ENCODE measurements around the gene SLC27A6.
"Not testable (repeated sequence)": the region's sequence is repeated elsewhere in the genome, so short reads cannot be mapped to it uniquely, and the experiment has no call there.

Gene SLC27A6

GRCh38 chr5:129020683-129021082 is 55.4 kb downstream of the SLC27A6 start:
- H3K4me3 ChIP-seq (ENCODE audit: low read length): no peak overlapping the region
- no peak overlapping the region for H2AFZ ChIP-seq (ENCODE audit: low read depth, low read length)
- no peaks in the 10 kb centered on the region for H3K4me1 ChIP-seq (ENCODE audit: insufficient read depth, low read length)
- no peaks in the 10 kb centered on the region for H3K9me3 ChIP-seq (ENCODE audit: low read length)
- no peaks in the 10 kb centered on the region for H3K27me3 ChIP-seq (ENCODE audit: insufficient read depth, low read length)
- no peaks in the 10 kb centered on the region for H3K36me3 ChIP-seq (ENCODE audit: insufficient read depth, low read length)

GRCh38 chr5:129021744-129022143 is 56.5 kb downstream of the SLC27A6 start:
- Histone ChIP-seq H3K9me3 (ENCODE audit: low read length) (no peaks in the 10 kb centered on the region), H3K4me1 (ENCODE audit: insufficient read depth, low read length) (no peaks in the 10 kb centered on the region), H3K4me3 (ENCODE audit: low read length) (no peak overlapping the region), H3K27me3 (ENCODE audit: insufficient read depth, low read length) (no peaks in the 10 kb centered on the region), H2AFZ (ENCODE audit: low read depth, low read length) (no peak overlapping the region), H3K36me3 (ENCODE audit: insufficient read depth, low read length) (no peaks in the 10 kb centered on the region)

- no peaks in the 10 kb centered on the region for H3K27me3 ChIP-seq (ENCODE audit: insufficient read depth, low read length)
- no peaks in the 10 kb centered on the region for H3K9me3 ChIP-seq (ENCODE audit: low read length)
- H3K4me3 ChIP-seq (ENCODE audit: low read length): no peak overlapping the region
- no peak overlapping the region for H2AFZ ChIP-seq (ENCODE audit: low read depth, low read length)
- H3K36me3 ChIP-seq (ENCODE audit: insufficient read depth, low read length): no peaks in the 10 kb centered on the region
- no peaks in the 10 kb centered on the region for H3K4me1 ChIP-seq (ENCODE audit: insufficient read depth, low read length)
Measured at GRCh38 chr5:129022599-129022998, 57.3 kb downstream of the SLC27A6 start.

GRCh38 chr5:129027260-129027659 is 62.0 kb downstream of the SLC27A6 start:
- no peak overlapping the region for H2AFZ ChIP-seq (ENCODE audit: low read depth, low read length)
- no peaks in the 10 kb centered on the region for H3K36me3 ChIP-seq (ENCODE audit: insufficient read depth, low read length)
- H3K27me3 ChIP-seq (ENCODE audit: insufficient read depth, low read length): no peaks in the 10 kb centered on the region
- H3K4me3 ChIP-seq (ENCODE audit: low read length): no peak overlapping the region
- H3K4me1 ChIP-seq (ENCODE audit: insufficient read depth, low read length): no peaks in the 10 kb centered on the region
- no peaks in the 10 kb centered on the region for H3K9me3 ChIP-seq (ENCODE audit: low read length)

GRCh38 chr5:129031886-129032683 is 66.8 kb downstream of the SLC27A6 start:
- Histone ChIP-seq H3K27me3 (ENCODE audit: insufficient read depth, low read length) (no peaks in the 10 kb centered on the region), H3K36me3 (ENCODE audit: insufficient read depth, low read length) (no peaks in the 10 kb centered on the region), H3K4me3 (ENCODE audit: low read length) (no peak overlapping the region), H3K9me3 (ENCODE audit: low read length) (no peaks in the 10 kb centered on the region), H2AFZ (ENCODE audit: low read depth, low read length) (no peak overlapping the region), H3K4me1 (ENCODE audit: insufficient read depth, low read length) (no peaks in the 10 kb centered on the region)

GRCh38 chr5:129036257-129036656 is 71.0 kb downstream of the SLC27A6 start:
- not testable (repeated sequence) for H3K27me3 ChIP-seq (ENCODE audit: insufficient read depth, low read length); H3K4me1 ChIP-seq (ENCODE audit: insufficient read depth, low read length); H3K9me3 ChIP-seq (ENCODE audit: low read length); H3K4me3 ChIP-seq (ENCODE audit: low read length); H3K36me3 ChIP-seq (ENCODE audit: insufficient read depth, low read length); H2AFZ ChIP-seq (ENCODE audit: low read depth, low read length)

GRCh38 chr5:129041196-129041881 is 76.1 kb downstream of the SLC27A6 start:
- Histone ChIP-seq H3K27me3 (ENCODE audit: insufficient read depth, low read length) (no peaks in the 10 kb centered on the region), H3K36me3 (ENCODE audit: insufficient read depth, low read length) (no peaks in the 10 kb centered on the region)

GRCh38 chr5:129042306-129042705 is 77.0 kb downstream of the SLC27A6 start:
- Histone ChIP-seq H3K36me3 (ENCODE audit: insufficient read depth, low read length) (no peaks in the 10 kb centered on the region), H3K9me3 (ENCODE audit: low read length) (no peaks in the 10 kb centered on the region), H2AFZ (ENCODE audit: low read depth, low read length) (no peak overlapping the region), H3K4me3 (ENCODE audit: low read length) (no peak overlapping the region), H3K4me1 (ENCODE audit: insufficient read depth, low read length) (no peaks in the 10 kb centered on the region), H3K27me3 (ENCODE audit: insufficient read depth, low read length) (no peaks in the 10 kb centered on the region)

More at GRCh38 chr5:129041196-129041881, 76.1 kb downstream of the SLC27A6 start:
- no peaks in the 10 kb centered on the region for H3K4me1 ChIP-seq (ENCODE audit: insufficient read depth, low read length)
- no peak overlapping the region for H3K4me3 ChIP-seq (ENCODE audit: low read length)
- no peak overlapping the region for H2AFZ ChIP-seq (ENCODE audit: low read depth, low read length)
- no peaks in the 10 kb centered on the region for H3K9me3 ChIP-seq (ENCODE audit: low read length)

- H3K4me3 ChIP-seq (ENCODE audit: low read length): no peak overlapping the region
- no peaks in the 10 kb centered on the region for H3K4me1 ChIP-seq (ENCODE audit: insufficient read depth, low read length)
- no peaks in the 10 kb centered on the region for H3K27me3 ChIP-seq (ENCODE audit: insufficient read depth, low read length)
- H3K9me3 ChIP-seq (ENCODE audit: low read length): no peaks in the 10 kb centered on the region
- H3K36me3 ChIP-seq (ENCODE audit: insufficient read depth, low read length): no peaks in the 10 kb centered on the region
- H2AFZ ChIP-seq (ENCODE audit: low read depth, low read length): no peak overlapping the region
Measured at GRCh38 chr5:129043894-129044293, 78.6 kb downstream of the SLC27A6 start.

- no peaks in the 10 kb centered on the region for H3K4me1 ChIP-seq (ENCODE audit: insufficient read depth, low read length)
- no peaks in the 10 kb centered on the region for H3K9me3 ChIP-seq (ENCODE audit: low read length)
- H3K27me3 ChIP-seq (ENCODE audit: insufficient read depth, low read length): no peaks in the 10 kb centered on the region
- no peak overlapping the region for H2AFZ ChIP-seq (ENCODE audit: low read depth, low read length)
- H3K36me3 ChIP-seq (ENCODE audit: insufficient read depth, low read length): no peaks in the 10 kb centered on the region
- H3K4me3 ChIP-seq (ENCODE audit: low read length): no peak overlapping the region
Measured at GRCh38 chr5:129046151-129046550, 80.9 kb downstream of the SLC27A6 start.

- no peak overlapping the region for H2AFZ ChIP-seq (ENCODE audit: low read depth, low read length)
- H3K9me3 ChIP-seq (ENCODE audit: low read length): no peaks in the 10 kb centered on the region
- no peak overlapping the region for H3K4me3 ChIP-seq (ENCODE audit: low read length)
- no peaks in the 10 kb centered on the region for H3K36me3 ChIP-seq (ENCODE audit: insufficient read depth, low read length)
- no peaks in the 10 kb centered on the region for H3K4me1 ChIP-seq (ENCODE audit: insufficient read depth, low read length)
- no peaks in the 10 kb centered on the region for H3K27me3 ChIP-seq (ENCODE audit: insufficient read depth, low read length)
Measured at GRCh38 chr5:129048509-129048908, 83.2 kb downstream of the SLC27A6 start.

GRCh38 chr5:129049126-129049799 is 84.0 kb downstream of the SLC27A6 start:
- Histone ChIP-seq H3K4me3 (ENCODE audit: low read length) (no peak overlapping the region), H3K36me3 (ENCODE audit: insufficient read depth, low read length) (no peaks in the 10 kb centered on the region), H3K4me1 (ENCODE audit: insufficient read depth, low read length) (no peaks in the 10 kb centered on the region), H2AFZ (ENCODE audit: low read depth, low read length) (no peak overlapping the region), H3K27me3 (ENCODE audit: insufficient read depth, low read length) (no peaks in the 10 kb centered on the region), H3K9me3 (ENCODE audit: low read length) (no peaks in the 10 kb centered on the region)

- H3K4me1 ChIP-seq (ENCODE audit: insufficient read depth, low read length): no peaks in the 10 kb centered on the region
- H3K27me3 ChIP-seq (ENCODE audit: insufficient read depth, low read length): no peaks in the 10 kb centered on the region
- no peaks in the 10 kb centered on the region for H3K36me3 ChIP-seq (ENCODE audit: insufficient read depth, low read length)
- no peak overlapping the region for H2AFZ ChIP-seq (ENCODE audit: low read depth, low read length)
- no peak overlapping the region for H3K4me3 ChIP-seq (ENCODE audit: low read length)
- no peaks in the 10 kb centered on the region for H3K9me3 ChIP-seq (ENCODE audit: low read length)
Measured at GRCh38 chr5:129051283-129051682, 86.0 kb downstream of the SLC27A6 start.

All from neuron (in vitro differentiated cells).